Adipose tissue (tissue), 3 donors: ENCODE measurements around the gene CSK. TPM values are rescaled to one million over a fixed set of nuclear protein-coding genes. Genes with fewer than 3 reads are reported as not detected.

ENCODE experiments used
- H3K27ac ChIP-seq: one replicate; pipeline ENCODE4 v1.5.1; 2013; ENCODE audit warnings: low read depth, low read length
- WGBS, 3 donors: extraction: QIAGEN DNeasy Blood & Tissue Kit; methylation state at CpG; one replicate each; pipeline ENCODE4 v1.1.7; 2013; 5-methylcytosine and 5-hydroxymethylcytosine counted together
- polyA plus RNA-seq, 3 donors: library from polyadenylated mRNA; stranded (reverse); fragments of 200-250 nt; gene quantifications; one replicate each; pipeline ENCODE4 v1.2.3, GENCODE V29; 2013
- donor health status: healthy with polysubstance abuse.
- donor health status: Bipolar disorder and iron deficiency.
- donor health status: healthy.

Gene CSK
- polyA plus RNA-seq, 3 donors = 13.2 to 33.6 (median 31.7) TPM

GRCh38 chr15:74768771-74769342, 13.0 kb upstream of the CSK start:
- 3 to 5% (median 3%) methylated on average over 9 of the region's 9 CpGs for WGBS, 3 donors
- H3K27ac ChIP-seq = no peak overlapping the region

GRCh38 chr15:74769463-74770025, 12.3 kb upstream of the CSK start:
- 58 to 67% (median 66%) methylated on average over 7 of the region's 7 CpGs for WGBS, 3 donors
- H3K27ac ChIP-seq = no peak overlapping the region

GRCh38 chr15:74770211-74770903, 11.5 kb upstream of the CSK start:
- H3K27ac ChIP-seq = no peak overlapping the region
- 41 to 61% (median 58%) methylated on average over 4 of the region's 4 CpGs for WGBS, 3 donors

GRCh38 chr15:74773329-74773728, 8.6 kb upstream of the CSK start:
- 86 to 90% (median 90%) methylated on average over 5 of the region's 5 CpGs for WGBS, 3 donors
- H3K27ac ChIP-seq = no peak overlapping the region

GRCh38 chr15:74773731-74774252, 8.1 kb upstream of the CSK start:
- WGBS, 3 donors = 69 to 73% (median 70%) methylated on average over 5 of the region's 5 CpGs
- no peak overlapping the region for H3K27ac ChIP-seq

GRCh38 chr15:74775132-74775562, 6.7 kb upstream of the CSK start:
- 62 to 81% (median 75%) methylated on average over 5 of the region's 5 CpGs for WGBS, 3 donors
- no peak overlapping the region for H3K27ac ChIP-seq

DNA sequence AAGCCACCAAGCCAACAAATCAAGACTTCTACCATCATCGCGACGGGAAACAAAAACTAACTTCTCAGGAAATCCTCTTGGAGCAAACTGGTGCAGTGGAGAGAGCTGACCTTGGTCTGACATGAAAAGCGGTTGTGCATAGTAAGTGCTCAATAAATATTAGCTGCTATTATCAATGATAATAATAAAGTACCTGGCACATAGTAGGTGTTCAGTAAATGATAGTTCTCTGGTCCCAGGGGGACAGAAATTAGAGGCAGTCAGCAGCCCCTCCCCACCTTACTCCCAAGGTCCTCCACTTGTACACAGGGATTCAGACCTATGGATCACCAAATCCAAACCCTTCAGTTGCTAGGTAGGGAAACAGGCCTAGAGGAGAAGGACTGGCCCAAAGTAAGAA, 6.0 kb upstream of the CSK start:
- no peak overlapping the region for H3K27ac ChIP-seq
- 67 to 85% (median 67%) methylated on average over 4 of the region's 4 CpGs for WGBS, 3 donors

- WGBS, 3 donors = 18 to 69% (median 18%) methylated on average over 13 of the region's 13 CpGs
- H3K27ac ChIP-seq = peak overlapping the region; percentile 23
Observed at GRCh38 chr15:74776821-74777768, 4.8 kb upstream of the CSK start.

- H3K27ac ChIP-seq = no peak overlapping the region
Observed at GRCh38 chr15:74777769-74778598, 3.9 kb upstream of the CSK start.

GRCh38 chr15:74778599-74778970, 3.3 kb upstream of the CSK start:
- H3K27ac ChIP-seq = no peak overlapping the region

More at GRCh38 chr15:74777769-74778598, 3.9 kb upstream of the CSK start:
- 70 to 83% (median 73%) methylated on average over 6 of the region's 6 CpGs for WGBS, 3 donors

DNA sequence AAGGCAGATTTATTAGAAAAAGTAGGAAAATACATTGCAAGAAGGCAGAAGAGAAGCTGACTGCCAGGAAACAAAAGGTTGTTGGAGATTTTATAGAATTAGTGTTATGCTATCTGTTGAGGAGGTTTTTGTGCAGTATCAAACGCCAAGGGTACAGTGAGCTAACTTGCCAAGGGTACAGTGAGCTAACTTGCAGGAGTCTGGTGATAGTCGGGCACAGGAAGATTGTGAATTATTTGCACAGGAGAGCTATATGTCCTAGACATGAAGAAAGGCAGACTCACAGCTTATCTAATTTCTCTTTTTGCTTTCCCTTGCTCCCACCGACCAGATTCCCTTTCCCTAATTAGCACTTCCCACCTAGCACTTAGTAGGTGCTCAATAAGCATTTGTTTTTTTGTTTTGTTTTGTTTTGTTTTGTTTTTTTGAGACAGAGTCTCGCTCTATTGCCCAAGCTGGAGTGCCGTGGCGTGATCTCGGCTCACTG, 2.7 kb upstream of the CSK start:
- no peak overlapping the region for H3K27ac ChIP-seq
- 58 to 82% (median 68%) methylated on average over 7 of the region's 7 CpGs for WGBS, 3 donors

More at GRCh38 chr15:74778599-74778970, 3.3 kb upstream of the CSK start:
- 90 to 99% (median 91%) methylated on average over 5 of the region's 5 CpGs for WGBS, 3 donors

GRCh38 chr15:74780523-74781430, 1.1 kb upstream of the CSK start:
- no peak overlapping the region for H3K27ac ChIP-seq
- 38 to 60% (median 38%) methylated on average over 16 of the region's 16 CpGs for WGBS, 3 donors

DNA sequence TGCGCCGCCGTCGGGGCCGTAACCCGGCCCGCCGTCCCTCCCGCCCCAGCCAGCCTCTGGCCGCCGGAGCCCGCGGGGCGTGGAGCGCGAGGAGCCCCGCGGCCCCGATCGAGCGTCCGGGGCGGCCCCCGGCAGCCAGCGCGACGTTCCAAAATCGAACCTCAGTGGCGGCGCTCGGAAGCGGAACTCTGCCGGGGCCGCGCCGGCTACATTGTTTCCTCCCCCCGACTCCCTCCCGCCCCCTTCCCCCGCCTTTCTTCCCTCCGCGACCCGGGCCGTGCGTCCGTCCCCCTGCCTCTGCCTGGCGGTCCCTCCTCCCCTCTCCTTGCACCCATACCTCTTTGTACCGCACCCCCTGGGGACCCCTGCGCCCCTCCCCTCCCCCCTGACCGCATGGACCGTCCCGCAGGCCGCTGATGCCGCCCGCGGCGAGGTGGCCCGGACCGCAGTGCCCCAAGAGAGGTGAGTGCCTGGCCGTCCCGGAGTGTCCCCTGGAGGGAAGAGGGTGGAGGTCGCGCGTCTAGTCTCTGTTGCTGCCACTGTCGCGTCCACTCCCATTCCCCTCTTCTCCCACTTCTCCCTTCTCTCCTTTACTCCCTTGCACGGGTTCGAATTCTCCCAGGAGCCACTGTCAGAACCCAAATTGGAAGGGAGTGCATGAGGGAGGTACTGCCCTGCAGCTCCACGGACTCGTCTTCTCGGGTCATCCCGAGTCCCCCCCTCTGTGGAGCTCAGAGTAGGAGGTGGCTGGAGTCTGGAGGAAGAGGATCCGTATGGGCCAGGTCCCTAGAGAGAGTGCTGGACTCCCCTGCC, 585 bp downstream of the CSK start:
- WGBS, 3 donors = 0% methylated on average over 58 to 72 of the region's 72 CpGs
- H3K27ac ChIP-seq = peak overlapping the region; percentile 80

DNA sequence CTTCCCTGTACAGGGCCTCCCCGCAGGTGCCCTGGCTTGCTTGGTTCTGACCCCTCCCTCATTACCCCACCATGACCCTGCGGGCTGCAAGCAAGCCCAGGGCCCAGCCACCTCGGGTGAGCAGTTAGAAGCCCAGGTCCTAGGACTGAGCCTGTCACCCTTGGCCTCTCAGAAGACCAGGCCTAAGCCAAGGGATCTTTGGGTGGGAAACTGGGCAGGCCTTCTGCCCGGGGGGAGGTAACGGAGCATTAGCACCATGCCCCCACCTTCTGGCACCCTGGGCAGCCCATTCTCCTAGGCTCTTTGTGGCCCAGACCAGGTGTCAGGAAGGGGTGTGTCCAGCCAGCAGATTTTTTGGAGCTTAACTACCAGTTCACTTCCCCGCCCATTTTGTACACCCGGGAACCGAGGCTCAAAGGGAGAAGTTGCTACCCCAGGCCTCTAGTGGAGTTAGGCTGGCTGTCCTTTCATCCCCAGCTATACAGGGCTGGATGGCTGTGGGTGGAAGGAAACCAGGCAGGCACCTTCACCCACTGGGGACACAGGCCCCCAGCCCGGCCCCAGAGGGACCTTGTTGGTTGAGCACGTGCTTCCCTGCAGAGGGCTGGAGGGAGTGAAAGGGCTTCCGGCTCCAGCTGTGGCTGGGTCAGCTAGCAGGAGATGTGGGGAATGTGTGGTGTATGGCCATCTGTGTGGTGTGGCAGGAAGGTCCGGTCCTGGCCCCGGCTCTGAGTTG, 1.4 kb downstream of the CSK start:
- WGBS, 3 donors = 4 to 8% (median 5%) methylated on average over 13 of the region's 13 CpGs
- H3K27ac ChIP-seq = peak overlapping the region; percentile 57

- WGBS, 3 donors = 21 to 35% (median 23%) methylated on average over 3 of the region's 3 CpGs
- H3K27ac ChIP-seq = no peak overlapping the region
Observed at GRCh38 chr15:74783808-74784175, 1.9 kb downstream of the CSK start.
